ENCODE results near the gene IQGAP3.
A peak's percentile ranks its signal among the peaks of the same experiment; 100 is the strongest.

IQGAP3 gene

GRCh38 chr1:156493154-156493631 lies 79.2 kb downstream of the IQGAP3 start:
- no peak for DNase-seq

- DNase-seq: no peak
Observed at GRCh38 chr1:156492591-156493080, 79.7 kb downstream of the IQGAP3 start.

- no peak for DNase-seq
Observed at GRCh38 chr1:156492013-156492590, 80.3 kb downstream of the IQGAP3 start.

GRCh38 chr1:156491151-156491949 lies 81.0 kb downstream of the IQGAP3 start:
- no peak for DNase-seq

GRCh38 chr1:156490401-156491032 lies 81.8 kb downstream of the IQGAP3 start:
- DNase-seq: no peak

- DNase-seq: no peak
Observed at GRCh38 chr1:156489935-156490293, 82.5 kb downstream of the IQGAP3 start.

- DNase-seq: peak; percentile 56
Observed at GRCh38 chr1:156489166-156489934, 83.0 kb downstream of the IQGAP3 start.

- no peak for DNase-seq
Observed at GRCh38 chr1:156488566-156489165, 83.7 kb downstream of the IQGAP3 start.

- no peak for DNase-seq
Observed at GRCh38 chr1:156487862-156488261, 84.5 kb downstream of the IQGAP3 start.

GRCh38 chr1:156486421-156487344 lies 85.7 kb downstream of the IQGAP3 start:
- DNase-seq: peak; percentile 15

- no peak for DNase-seq
Observed at GRCh38 chr1:156485984-156486383, 86.4 kb downstream of the IQGAP3 start.

GRCh38 chr1:156484480-156485058 lies 87.8 kb downstream of the IQGAP3 start:
- DNase-seq: no peak

GRCh38 chr1:156483397-156483796 lies 89.0 kb downstream of the IQGAP3 start:
- no peak for DNase-seq

GRCh38 chr1:156482276-156482675 lies 90.1 kb downstream of the IQGAP3 start:
- DNase-seq: no peak

GRCh38 chr1:156481527-156481926 lies 90.8 kb downstream of the IQGAP3 start:
- no peak for DNase-seq

GRCh38 chr1:156480411-156481192 lies 91.8 kb downstream of the IQGAP3 start:
- no peak for DNase-seq

- no peak for DNase-seq
Observed at GRCh38 chr1:156480016-156480370, 92.4 kb downstream of the IQGAP3 start.

GRCh38 chr1:156479093-156480015 lies 93.0 kb downstream of the IQGAP3 start:
- no peak for DNase-seq

GRCh38 chr1:156478250-156478627 lies 94.1 kb downstream of the IQGAP3 start:
- DNase-seq: no peak

Measured in COR-L47 (cell line).